Measurements from ENCODE around the gene GRB14.
A peak's percentile ranks its signal among the peaks of the same experiment; 100 is the strongest.
"Not testable (repeated sequence)": the region's sequence is repeated elsewhere in the genome, so short reads cannot be mapped to it uniquely, and the experiment has no call there.

The GRB14 gene

GRCh38 chr2:164620873-164621763 lies at the start of gene GRB14:
Gene GRB14, minus strand, starts transcription at chr2:164621482. Its CDS starts 173 bp downstream, at chr2:164621309.
- peak; percentile 5 for DNase-seq

- DNase-seq, result no peak
Measured at GRCh38 chr2:164669291-164669690, 48.0 kb upstream of the GRB14 start.

- DNase-seq, result no peak
Measured at GRCh38 chr2:164667566-164667965, 46.3 kb upstream of the GRB14 start.

GRCh38 chr2:164664070-164664469 lies 42.8 kb upstream of the GRB14 start:
- DNase-seq, result no peak

- no peak for DNase-seq
Measured at GRCh38 chr2:164662868-164663631, 41.8 kb upstream of the GRB14 start.

GRCh38 chr2:164662066-164662465 lies 40.8 kb upstream of the GRB14 start:
- no peak for DNase-seq

- DNase-seq, result no peak
Measured at GRCh38 chr2:164661349-164661748, 40.1 kb upstream of the GRB14 start.

GRCh38 chr2:164657129-164657528 lies 35.8 kb upstream of the GRB14 start:
- no peak for DNase-seq

- DNase-seq, result no peak
Measured at GRCh38 chr2:164655750-164656149, 34.5 kb upstream of the GRB14 start.

GRCh38 chr2:164655336-164655735 lies 34.1 kb upstream of the GRB14 start:
- no peak for DNase-seq

- DNase-seq, result no peak
Measured at GRCh38 chr2:164651361-164651760, 30.1 kb upstream of the GRB14 start.

GRCh38 chr2:164644036-164644700 lies 22.9 kb upstream of the GRB14 start:
- DNase-seq, result no peak

- DNase-seq, result no peak
Measured at GRCh38 chr2:164642946-164643555, 21.8 kb upstream of the GRB14 start.

GRCh38 chr2:164642268-164642667 lies 21.0 kb upstream of the GRB14 start:
- DNase-seq, result no peak

- DNase-seq, result not testable (repeated sequence)
Measured at GRCh38 chr2:164628319-164628718, 7.0 kb upstream of the GRB14 start.

- DNase-seq, result no peak
Measured at GRCh38 chr2:164625378-164625971, 4.2 kb upstream of the GRB14 start.

- no peak for DNase-seq
Measured at GRCh38 chr2:164624316-164624715, 3.0 kb upstream of the GRB14 start.

GRCh38 chr2:164622338-164623106 lies 1.2 kb upstream of the GRB14 start:
- no peak for DNase-seq

GRCh38 chr2:164621764-164622105 lies 453 bp upstream of the GRB14 start:
- DNase-seq, result no peak

GRCh38 chr2:164620457-164620856 lies 825 bp downstream of the GRB14 start:
- DNase-seq, result no peak

GRCh38 chr2:164617466-164617865 lies 3.8 kb downstream of the GRB14 start:
- no peak for DNase-seq

All from stimulated activated CD4-positive, alpha-beta T cell treated with anti-CD3 and anti-CD28 coated beads, Interleukin-15, amount 100 ng/mL, for 24 hours (primary cell).